NCI-H2107 treated with DMSO at 0.1 percent for 48 hours (cell line): ENCODE data around the gene HCFC1.

ENCODE experiments used
- DNase-seq: peaks from one replicate; lab custom pipeline; 2025; ENCODE audit not compliant: unreplicated experiment; lab: John Stamatoyannopoulos, UW

Gene HCFC1

GRCh38 chrX:153971450-153972367 lies at the start of gene HCFC1:
HCFC1 (minus strand) TSS chrX:153971818; CDS start chrX:153970840, 978 bp downstream.
- peak; percentile 84 for DNase-seq

- DNase-seq: no peak
Measured at GRCh38 chrX:154021131-154021611, 49.6 kb upstream of the HCFC1 start.

GRCh38 chrX:154020536-154021115 lies 49.0 kb upstream of the HCFC1 start:
- DNase-seq: no peak

- no peak for DNase-seq
Measured at GRCh38 chrX:154019633-154020528, 48.3 kb upstream of the HCFC1 start, which contains the start of gene IRAK1. IRAK1 (minus strand) TSS chrX:154019902; CDS start chrX:154019812, 90 bp downstream.

- no peak for DNase-seq
Measured at GRCh38 chrX:154019061-154019621, 47.5 kb upstream of the HCFC1 start.

- DNase-seq: no peak
Measured at GRCh38 chrX:154018518-154019060, 47.0 kb upstream of the HCFC1 start.

GRCh38 chrX:154017766-154018517 lies 46.3 kb upstream of the HCFC1 start:
- no peak for DNase-seq

- DNase-seq: no peak
Measured at GRCh38 chrX:154016366-154017076, 44.9 kb upstream of the HCFC1 start.

GRCh38 chrX:154015581-154016264 lies 44.1 kb upstream of the HCFC1 start:
- no peak for DNase-seq

GRCh38 chrX:154014429-154015380 lies 43.1 kb upstream of the HCFC1 start:
- DNase-seq: no peak

GRCh38 chrX:154013614-154014360 lies 42.2 kb upstream of the HCFC1 start:
- peak; percentile 12 for DNase-seq

GRCh38 chrX:154013001-154013421 lies 41.4 kb upstream of the HCFC1 start:
- DNase-seq: no peak

- DNase-seq: no peak
Measured at GRCh38 chrX:154012336-154012991, 40.8 kb upstream of the HCFC1 start.

GRCh38 chrX:154011376-154012335 lies 40.0 kb upstream of the HCFC1 start:
- no peak for DNase-seq
